ENCODE measurements around the gene ABCG2. TPM values are rescaled to one million over a fixed set of nuclear protein-coding genes. Genes with fewer than 3 reads are reported as not detected.
A peak's percentile ranks its signal among the peaks of the same experiment; 100 is the strongest.

The ABCG2 gene
- total RNA-seq, 1 experiment from 2014 or later: 0.24 TPM

- CTCF ChIA-PET: no interaction called here
- no TSS peak for BruUV-seq (replicated peaks)
- no peaks in the 10 kb centered on the region for H3K4me1 Mint-ChIP-seq (ENCODE audit: low read depth, unreplicated experiment)
- no peaks in the 10 kb centered on the region for H3K36me3 Mint-ChIP-seq (ENCODE audit: insufficient read depth, unreplicated experiment)
- H3K9me3 Mint-ChIP-seq (ENCODE audit: low read depth, unreplicated experiment): no peaks in the 10 kb centered on the region
- intact Hi-C loops (cut with micrococcal nuclease; ENCODE audit: unreplicated experiment): no loop called here
- H3K4me3 Mint-ChIP-seq (ENCODE audit: low read depth, unreplicated experiment): no peak overlapping the region
- no peak for DNase-seq
- no peaks in the 10 kb centered on the region for H3K27me3 Mint-ChIP-seq (ENCODE audit: unreplicated experiment)
- peak overlapping the region; percentile 27 for H3K27ac Mint-ChIP-seq (ENCODE audit: unreplicated experiment)
- no peak for TF ChIP-seq CTCF (IDR thresholded peaks at IDR 0.05; ENCODE audit: unreplicated experiment)
Measured at GRCh38 chr4:88178626-88179231, 20.3 kb upstream of the ABCG2 start.

GRCh38 chr4:88177983-88178625, 19.7 kb upstream of the ABCG2 start:
- Mint-ChIP-seq H3K36me3 (ENCODE audit: insufficient read depth, unreplicated experiment) (no peaks in the 10 kb centered on the region), H3K4me1 (ENCODE audit: low read depth, unreplicated experiment) (no peaks in the 10 kb centered on the region), H3K27ac (ENCODE audit: unreplicated experiment) (peak overlapping the region; percentile 27), H3K9me3 (ENCODE audit: low read depth, unreplicated experiment) (no peaks in the 10 kb centered on the region), H3K27me3 (ENCODE audit: unreplicated experiment) (no peaks in the 10 kb centered on the region), H3K4me3 (ENCODE audit: low read depth, unreplicated experiment) (no peak overlapping the region)
- intact Hi-C loops (cut with micrococcal nuclease; ENCODE audit: unreplicated experiment): no loop called here
- no TSS peak for BruUV-seq (replicated peaks)
- peak; percentile 50 for DNase-seq
- CTCF ChIA-PET: no interaction called here
- TF ChIP-seq CTCF (IDR thresholded peaks at IDR 0.05; ENCODE audit: unreplicated experiment): no peak

GRCh38 chr4:88172987-88173386, 14.5 kb upstream of the ABCG2 start:
- H3K27ac Mint-ChIP-seq (ENCODE audit: unreplicated experiment): no peak overlapping the region
- no peak for TF ChIP-seq CTCF (IDR thresholded peaks at IDR 0.05; ENCODE audit: unreplicated experiment)
- no peaks in the 10 kb centered on the region for H3K4me1 Mint-ChIP-seq (ENCODE audit: low read depth, unreplicated experiment)
- no peaks in the 10 kb centered on the region for H3K9me3 Mint-ChIP-seq (ENCODE audit: low read depth, unreplicated experiment)
- CTCF ChIA-PET: interaction anchor here (0.7 kb wide), 1 partner anchor 152 kb away, joined by 3 read pairs; no protein-coding TSS in a partner anchor
- no peaks in the 10 kb centered on the region for H3K27me3 Mint-ChIP-seq (ENCODE audit: unreplicated experiment)
- no peaks in the 10 kb centered on the region for H3K36me3 Mint-ChIP-seq (ENCODE audit: insufficient read depth, unreplicated experiment)
- intact Hi-C loops (cut with micrococcal nuclease; ENCODE audit: unreplicated experiment): no loop called here
- BruUV-seq (replicated peaks): no TSS peak
- DNase-seq: no peak
- no peak overlapping the region for H3K4me3 Mint-ChIP-seq (ENCODE audit: low read depth, unreplicated experiment)

- Mint-ChIP-seq H3K4me1 (ENCODE audit: low read depth, unreplicated experiment) (peaks cover 8% of the 10 kb centered on the region), H3K36me3 (ENCODE audit: insufficient read depth, unreplicated experiment) (no peaks in the 10 kb centered on the region), H3K9me3 (ENCODE audit: low read depth, unreplicated experiment) (no peaks in the 10 kb centered on the region), H3K4me3 (ENCODE audit: low read depth, unreplicated experiment) (no peak overlapping the region), H3K27me3 (ENCODE audit: unreplicated experiment) (no peaks in the 10 kb centered on the region), H3K27ac (ENCODE audit: unreplicated experiment) (no peak overlapping the region)
- intact Hi-C loops (cut with micrococcal nuclease; ENCODE audit: unreplicated experiment): no loop called here
- no peak for DNase-seq
- TF ChIP-seq CTCF (IDR thresholded peaks at IDR 0.05; ENCODE audit: unreplicated experiment): no peak
- CTCF ChIA-PET: no interaction called here
- BruUV-seq (replicated peaks): no TSS peak
Measured at GRCh38 chr4:88171206-88171605, 12.8 kb upstream of the ABCG2 start.
